ENCODE results near the gene CRISPLD2. TPM values are rescaled to one million over a fixed set of nuclear protein-coding genes. Genes with fewer than 3 reads are reported as not detected.
A peak's percentile ranks its signal among the peaks of the same experiment; 100 is the strongest.

Gene CRISPLD2
- total RNA-seq, 4 donors from 2014 or later, result 174 to 411 (median 219) TPM

GRCh38 chr16:84860383-84860782, 40.6 kb downstream of the CRISPLD2 start:
- no peaks in the 10 kb centered on the region for H3K27me3 ChIP-seq
- TF ChIP-seq CTCF (IDR thresholded peaks at IDR 0.05), result no peak
- TF ChIP-seq EP300 (IDR thresholded peaks at IDR 0.05), result no peak
- TF ChIP-seq POLR2AphosphoS5 (IDR thresholded peaks at IDR 0.05), result no peak
- TF ChIP-seq POLR2A (IDR thresholded peaks at IDR 0.05), result no peak
- peaks cover 0 to 98% of the 10 kb centered on the region in 2 donors for H3K36me3 ChIP-seq
- no peak for ATAC-seq
- H3K27ac ChIP-seq, result no peak overlapping the region
- H3K4me3 ChIP-seq, result no peak overlapping the region
- H3K9me3 ChIP-seq, result peaks cover 0 to 18% (median 0%) of the 10 kb centered on the region in 3 donors
- peaks cover 0 to 14% (median 0%) of the 10 kb centered on the region in 3 donors for H3K4me1 ChIP-seq
- WGBS, 2 donors (ENCODE audit: low coverage in 1 of 2), result 94 to 98% methylated on average over 6 to 7 of the region's 9 CpGs

- no peak for TF ChIP-seq POLR2A (IDR thresholded peaks at IDR 0.05)
- TF ChIP-seq POLR2AphosphoS5 (IDR thresholded peaks at IDR 0.05), result no peak
- no peak for TF ChIP-seq CTCF (IDR thresholded peaks at IDR 0.05)
- no peak for TF ChIP-seq EP300 (IDR thresholded peaks at IDR 0.05)
- no peak overlapping the region for H3K27ac ChIP-seq
- 92 to 100% methylated on average over 1 to 6 of the region's 7 CpGs for WGBS, 2 donors (ENCODE audit: low coverage in 1 of 2)
- peaks cover 0 to 14% (median 0%) of the 10 kb centered on the region in 3 donors for H3K4me1 ChIP-seq
- H3K9me3 ChIP-seq, result peaks cover 0 to 18% (median 0%) of the 10 kb centered on the region in 3 donors
- ATAC-seq, result no peak
- H3K27me3 ChIP-seq, result no peaks in the 10 kb centered on the region
- H3K4me3 ChIP-seq, result no peak overlapping the region
- peaks cover 0 to 98% of the 10 kb centered on the region in 2 donors for H3K36me3 ChIP-seq
These were observed 41.9 kb downstream of the CRISPLD2 start for GRCh38 chr16:84861671-84862070.

- Histone ChIP-seq H3K4me3 (no peak overlapping the region), H3K9me3 (peaks cover 0 to 18% (median 0%) of the 10 kb centered on the region in 3 donors), H3K4me1 (peaks cover 0 to 25% (median 0%) of the 10 kb centered on the region in 3 donors), H3K27ac (peak overlapping the region in 2 of 4 donors; percentile 26 to 65), H3K27me3 (no peaks in the 10 kb centered on the region), H3K36me3 (peaks cover 0 to 98% of the 10 kb centered on the region in 2 donors)
- TF ChIP-seq EP300 (IDR thresholded peaks at IDR 0.05) (no peak), POLR2A (IDR thresholded peaks at IDR 0.05) (no peak), CTCF (IDR thresholded peaks at IDR 0.05) (no peak), POLR2AphosphoS5 (IDR thresholded peaks at IDR 0.05) (no peak)
- 57 to 60% methylated on average over 3 to 4 of the region's 8 CpGs for WGBS, 2 donors (ENCODE audit: low coverage in 1 of 2)
- ATAC-seq, result no peak
These were observed 43.2 kb downstream of the CRISPLD2 start for GRCh38 chr16:84862804-84863480.

- Histone ChIP-seq H3K9me3 (peaks cover 0 to 18% (median 0%) of the 10 kb centered on the region in 3 donors), H3K27me3 (no peaks in the 10 kb centered on the region), H3K4me1 (peaks cover 0 to 30% (median 0%) of the 10 kb centered on the region in 3 donors), H3K36me3 (peaks cover 0 to 98% of the 10 kb centered on the region in 2 donors), H3K27ac (peak overlapping the region in 2 of 4 donors; percentile 26 to 65), H3K4me3 (no peak overlapping the region)
- ATAC-seq, result no peak
- no CpG with 5 or more reads among the region's 8 CpGs for WGBS, 2 donors (ENCODE audit: low coverage in 1 of 2)
- no peak for TF ChIP-seq CTCF (IDR thresholded peaks at IDR 0.05)
- no peak for TF ChIP-seq POLR2A (IDR thresholded peaks at IDR 0.05)
- TF ChIP-seq EP300 (IDR thresholded peaks at IDR 0.05), result no peak
- no peak for TF ChIP-seq POLR2AphosphoS5 (IDR thresholded peaks at IDR 0.05)
These were observed 43.7 kb downstream of the CRISPLD2 start for GRCh38 chr16:84863481-84863814.
